Measurements from ENCODE around the gene TSN.

The TSN gene

DNA sequence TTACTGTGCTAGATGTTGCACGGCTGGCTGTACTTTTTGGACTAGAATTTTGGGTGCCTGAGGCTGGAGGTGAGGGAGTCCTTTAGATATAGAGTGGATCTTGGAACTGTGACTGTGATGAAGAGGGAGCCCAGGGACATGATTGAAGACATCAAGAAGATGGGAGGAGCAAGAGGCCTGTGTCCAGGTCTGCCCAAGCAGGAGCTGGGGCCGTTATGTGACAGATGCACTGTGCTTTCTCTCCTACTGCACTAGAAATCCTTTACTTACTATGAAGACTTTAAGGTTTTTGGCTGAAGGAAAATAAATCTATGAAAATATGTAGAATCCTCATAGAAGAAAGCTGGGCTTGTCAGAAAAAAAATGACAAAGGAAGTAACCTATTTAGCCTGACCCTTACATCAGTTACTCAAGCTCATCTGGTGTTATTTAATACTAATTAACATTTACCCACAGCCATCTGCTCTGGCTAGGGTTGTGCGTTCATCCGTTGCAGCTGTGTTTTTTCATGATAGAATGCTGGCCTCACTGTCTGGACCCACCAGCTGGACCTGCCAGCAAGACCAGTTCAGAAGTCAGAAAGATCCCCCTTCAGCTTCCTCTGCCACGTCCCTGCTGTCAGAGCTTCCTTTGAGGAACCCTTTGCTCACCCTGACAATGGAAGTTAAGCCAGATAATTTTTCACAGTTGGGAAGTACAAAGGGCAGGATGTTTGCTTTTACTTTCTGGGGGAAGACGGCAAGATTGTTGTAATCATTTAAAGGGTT lies 16.7 kb downstream of the TSN start:
- TF ChIP-seq IKZF3 (tag by site-specific recombination; IDR thresholded peaks at IDR 0.05) (no peak), ZNF837 (tag by site-specific recombination; IDR thresholded peaks at IDR 0.05) (no peak), ZNF341 (tag by site-specific recombination; IDR thresholded peaks at IDR 0.05; ENCODE audit: low read depth) (no peak), BCL6B (tag by site-specific recombination; IDR thresholded peaks at IDR 0.05) (no peak), ZNF23 (tag by site-specific recombination; IDR thresholded peaks at IDR 0.05; ENCODE audit: borderline replicate concordance) (no peak), EGR2 (tag by site-specific recombination; IDR thresholded peaks at IDR 0.05; ENCODE audit: low read depth) (no peak), ZNF112 (tag by site-specific recombination; IDR thresholded peaks at IDR 0.05) (no peak)
- TF ChIP-seq, protein P1, sequence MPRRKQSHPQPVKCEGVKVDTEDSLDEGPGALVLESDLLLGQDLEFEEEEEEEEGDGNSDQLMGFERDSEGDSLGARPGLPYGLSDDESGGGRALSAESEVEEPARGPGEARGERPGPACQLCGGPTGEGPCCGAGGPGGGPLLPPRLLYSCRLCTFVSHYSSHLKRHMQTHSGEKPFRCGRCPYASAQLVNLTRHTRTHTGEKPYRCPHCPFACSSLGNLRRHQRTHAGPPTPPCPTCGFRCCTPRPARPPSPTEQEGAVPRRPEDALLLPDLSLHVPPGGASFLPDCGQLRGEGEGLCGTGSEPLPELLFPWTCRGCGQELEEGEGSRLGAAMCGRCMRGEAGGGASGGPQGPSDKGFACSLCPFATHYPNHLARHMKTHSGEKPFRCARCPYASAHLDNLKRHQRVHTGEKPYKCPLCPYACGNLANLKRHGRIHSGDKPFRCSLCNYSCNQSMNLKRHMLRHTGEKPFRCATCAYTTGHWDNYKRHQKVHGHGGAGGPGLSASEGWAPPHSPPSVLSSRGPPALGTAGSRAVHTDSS (tag by site-specific recombination; IDR thresholded peaks at IDR 0.05): no peak
- Histone ChIP-seq H3K36me3 (ENCODE audit: control insufficient read depth in 2 of 2, insufficient read depth in 1 of 2, low read length in 2 of 2) (peaks cover 7 to 22% of the 10 kb centered on the region in 2 experiments), H3K4me3 (ENCODE audit: low read depth, low read length) (no peak overlapping the region), H3K27ac (ENCODE audit: extremely low read depth, low read depth, low read length) (no peak overlapping the region), H3K9me3 (ENCODE audit: control insufficient read depth, insufficient read depth, low read depth, low read length) (no peaks in the 10 kb centered on the region), H3K4me1 (ENCODE audit: control insufficient read depth, insufficient read depth, low read length) (no peaks in the 10 kb centered on the region; the same call in 1 of the 2 replicates)
- ChIA-PET POLR2A (no interaction called here), CTCF (interaction anchor here (0.6 to 1.3 kb wide), 2 partner anchors 29 to 39 kb away, joined by 3 to 4 read pairs; no protein-coding TSS in a partner anchor)

DNA sequence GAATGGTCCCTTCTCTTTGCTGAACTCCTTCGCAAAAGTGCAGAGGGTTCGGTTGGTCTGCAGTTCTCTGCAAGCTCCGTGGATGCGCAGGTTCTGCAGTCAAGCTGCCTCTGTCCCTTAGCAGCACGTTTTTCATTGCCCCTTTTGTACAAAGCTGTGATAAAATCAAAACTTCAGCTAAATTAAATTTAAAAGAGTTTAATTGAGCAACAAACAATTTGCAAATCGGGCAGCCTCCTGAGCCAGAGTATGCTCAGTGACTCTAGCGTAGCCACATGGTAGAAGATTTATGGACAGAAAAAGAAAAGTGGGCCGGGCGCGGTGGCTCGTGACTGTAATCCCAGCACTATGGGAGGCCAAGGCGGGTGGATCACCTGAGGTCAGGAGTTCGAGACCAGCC lies 18.8 kb downstream of the TSN start:
- Histone ChIP-seq H3K36me3 (ENCODE audit: control insufficient read depth in 2 of 2, insufficient read depth in 1 of 2, low read length in 2 of 2) (peaks cover 0 to 6% of the 10 kb centered on the region in 2 experiments; a peak in 2 of 3 replicates), H3K9me3 (ENCODE audit: control insufficient read depth, insufficient read depth, low read depth, low read length) (no peaks in the 10 kb centered on the region), H3K4me3 (ENCODE audit: low read depth, low read length) (no peak overlapping the region), H3K4me1 (ENCODE audit: control insufficient read depth, insufficient read depth, low read length) (no peaks in the 10 kb centered on the region; the same call in 1 of the 2 replicates), H3K27ac (ENCODE audit: extremely low read depth, low read depth, low read length) (no peak overlapping the region)
- ChIA-PET POLR2A (interaction anchor here (0.7 kb wide), 1 partner anchor 431 kb away, joined by 6 read pairs; no protein-coding TSS in a partner anchor), CTCF (no interaction called here)
- no peak for TF ChIP-seq SALL2 (tag by site-specific recombination; IDR thresholded peaks at IDR 0.05; ENCODE audit: borderline replicate concordance)
- TF ChIP-seq ZNF596 (tag by site-specific recombination; IDR thresholded peaks at IDR 0.05): no peak
- TF ChIP-seq ZNF664 (tag by site-specific recombination; IDR thresholded peaks at IDR 0.05): no peak
- TF ChIP-seq ZNF2 (tag by site-specific recombination; IDR thresholded peaks at IDR 0.05): no peak
- TF ChIP-seq ZBTB48 (tag by site-specific recombination; IDR thresholded peaks at IDR 0.05): no peak
- TF ChIP-seq BCL11A (tag by site-specific recombination; IDR thresholded peaks at IDR 0.05; ENCODE audit: low read depth): no peak
- TF ChIP-seq REPIN1 (tag by site-specific recombination; IDR thresholded peaks at IDR 0.05; ENCODE audit: low read depth): no peak
- TF ChIP-seq ZNF366 (tag by site-specific recombination; conservative IDR thresholded peaks at IDR 0.05): no peak
- TF ChIP-seq ZBTB11 (tag by site-specific recombination; conservative IDR thresholded peaks at IDR 0.05; ENCODE audit: low read depth): no peak
- TF ChIP-seq KLF10 (tag by site-specific recombination; IDR thresholded peaks at IDR 0.05): no peak
- no peak for TF ChIP-seq ZSCAN4 (tag by site-specific recombination; IDR thresholded peaks at IDR 0.05)

All from HEK293 (cell line).